Measurements from ENCODE around the gene CHRNA5.
"Not testable (repeated sequence)": the region's sequence is repeated elsewhere in the genome, so short reads cannot be mapped to it uniquely, and the experiment has no call there.

Gene CHRNA5

DNA sequence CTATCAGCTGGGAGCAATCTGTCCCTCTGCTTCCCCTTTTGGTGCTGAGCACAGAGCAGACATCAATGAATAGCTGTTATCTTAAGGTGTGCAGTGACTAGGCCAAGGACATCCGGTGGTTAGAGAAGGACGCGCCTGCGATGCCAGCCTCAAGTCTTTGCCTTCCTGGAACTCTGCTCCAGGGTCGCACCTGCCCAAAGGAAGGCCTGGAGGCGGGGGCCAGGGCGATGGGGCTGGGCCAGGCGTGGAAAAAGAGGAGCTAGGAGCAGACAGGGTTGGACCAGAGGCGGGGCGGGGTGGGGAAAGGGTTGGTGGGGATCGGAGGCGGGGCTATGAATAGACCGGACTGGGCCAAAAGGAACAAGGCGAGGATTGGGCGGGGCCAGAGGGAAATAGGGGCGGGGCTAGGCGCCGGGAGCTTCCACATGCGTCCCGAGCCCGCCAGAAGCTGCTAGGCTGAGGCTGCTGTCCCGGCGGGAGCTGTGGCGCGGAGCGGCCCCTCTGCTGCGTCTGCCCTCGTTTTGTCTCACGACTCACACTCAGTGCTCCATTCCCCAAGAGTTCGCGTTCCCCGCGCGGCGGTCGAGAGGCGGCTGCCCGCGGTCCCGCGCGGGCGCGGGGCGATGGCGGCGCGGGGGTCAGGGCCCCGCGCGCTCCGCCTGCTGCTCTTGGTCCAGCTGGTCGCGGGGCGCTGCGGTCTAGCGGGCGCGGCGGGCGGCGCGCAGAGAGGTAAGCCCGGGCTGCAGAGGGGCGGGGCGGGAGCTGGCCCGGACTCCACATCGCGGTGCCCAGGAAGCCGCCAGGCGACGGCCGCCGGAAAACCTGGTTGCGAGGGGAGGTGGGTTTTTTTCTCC lies at the start of gene CHRNA5:
Gene CHRNA5 (plus strand): TSS at position 424 of the 854 bp plus-strand sequence. CDS start 200 bp downstream, at position 624.
- peak; percentile 36 to 47 for DNase-seq (ENCODE audit: low read depth in 2 of 2)

GRCh38 chr15:78520035-78520434 lies 45.3 kb upstream of the CHRNA5 start:
- not testable (repeated sequence) for DNase-seq (ENCODE audit: low read depth in 2 of 2)

- no peak for DNase-seq (ENCODE audit: low read depth in 2 of 2)
Observed at GRCh38 chr15:78524230-78524629, 41.1 kb upstream of the CHRNA5 start.

DNA sequence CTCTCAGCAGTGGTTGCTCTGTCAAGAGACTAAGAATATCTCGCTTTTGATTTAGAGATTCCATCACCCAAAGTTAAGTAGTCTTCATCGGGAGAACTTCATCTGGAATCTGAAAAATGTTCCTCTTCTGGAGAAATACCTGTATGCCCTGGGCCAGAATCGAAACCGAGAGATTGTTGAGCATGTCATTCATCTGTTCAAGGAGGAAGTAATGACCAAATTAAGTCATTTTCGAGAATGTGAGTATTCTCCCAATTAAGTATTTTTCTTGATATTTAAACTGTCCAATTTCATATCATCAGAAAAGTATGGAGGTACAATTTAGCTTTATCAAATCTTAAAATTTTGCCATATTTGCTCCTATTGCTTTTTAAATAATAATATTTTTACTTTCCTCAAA lies 38.0 kb upstream of the CHRNA5 start:
- DNase-seq (ENCODE audit: low read depth in 2 of 2): no peak

- DNase-seq (ENCODE audit: low read depth in 2 of 2): no peak
Observed at GRCh38 chr15:78533331-78533730, 32.0 kb upstream of the CHRNA5 start.

- DNase-seq (ENCODE audit: low read depth in 2 of 2): no peak
Observed at GRCh38 chr15:78536134-78536533, 29.2 kb upstream of the CHRNA5 start.

DNA sequence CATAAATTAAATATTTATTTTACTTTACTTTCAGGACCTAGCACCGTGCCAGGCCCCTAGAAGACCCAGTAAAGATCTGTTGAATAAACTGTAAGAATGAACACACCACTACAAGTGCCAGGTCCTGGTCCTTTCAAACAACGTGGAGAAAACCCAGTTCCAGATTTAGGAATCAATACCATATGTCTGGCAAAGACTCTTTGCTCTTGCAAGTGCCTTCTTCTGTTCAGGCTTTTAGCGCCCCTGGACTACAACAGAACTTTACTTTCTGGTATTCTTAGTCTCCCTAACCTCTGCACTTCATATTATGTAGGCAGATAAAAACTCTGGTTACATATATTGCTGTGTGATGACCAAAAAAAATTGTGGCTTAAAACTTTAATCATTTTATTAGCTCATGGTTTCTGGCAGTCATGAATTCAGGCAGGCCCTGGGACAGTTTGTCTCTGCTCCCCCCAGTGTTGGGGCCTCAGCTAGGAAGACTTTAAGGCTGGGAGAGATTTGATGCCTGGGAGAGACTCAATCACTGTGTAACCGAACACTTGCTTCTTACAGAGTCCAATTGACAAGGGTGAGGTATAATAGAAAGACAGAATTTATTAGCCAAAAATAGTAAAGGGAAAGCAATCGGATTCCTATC lies 27.9 kb upstream of the CHRNA5 start:
- no peak for DNase-seq (ENCODE audit: low read depth in 2 of 2)

GRCh38 chr15:78538358-78538757 lies 27.0 kb upstream of the CHRNA5 start:
- no peak for DNase-seq (ENCODE audit: low read depth in 2 of 2)

DNA sequence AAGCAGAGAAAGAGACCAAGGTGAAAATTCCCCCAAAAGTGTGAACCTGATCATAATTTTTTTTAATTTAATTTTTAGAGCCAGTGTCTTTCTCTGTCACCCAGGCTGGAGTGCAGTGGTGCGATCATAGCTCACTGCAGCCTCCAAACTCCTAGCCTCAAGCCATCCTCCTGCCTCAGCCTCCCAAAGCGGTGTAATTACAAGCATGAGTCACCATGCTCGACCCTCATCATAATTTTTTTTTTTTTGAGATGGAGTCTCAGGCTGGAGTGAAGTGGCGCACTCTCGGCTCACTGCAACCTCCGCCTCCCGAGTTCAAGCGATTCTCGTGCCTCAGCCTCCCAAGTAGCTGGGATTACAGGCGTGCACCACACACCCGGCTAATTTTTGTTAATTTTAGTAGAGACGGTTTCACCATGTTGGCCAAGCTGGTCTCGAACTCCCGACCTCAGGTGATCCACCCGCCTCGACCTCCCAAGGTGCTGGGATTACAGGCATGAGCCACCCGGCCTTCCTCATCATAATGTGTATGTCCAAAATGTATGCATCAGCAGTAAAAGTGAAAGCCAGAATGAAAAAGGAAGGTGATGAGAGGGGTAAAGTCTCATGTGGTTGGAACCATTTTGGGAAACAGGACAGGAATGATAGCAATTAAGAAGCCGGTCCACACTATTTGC lies 25.7 kb upstream of the CHRNA5 start:
- DNase-seq (ENCODE audit: low read depth in 2 of 2): not testable (repeated sequence)

- DNase-seq (ENCODE audit: low read depth in 2 of 2): peak; percentile 50 to 52
Observed at GRCh38 chr15:78540141-78540870, 25.0 kb upstream of the CHRNA5 start, which contains the start of gene PSMA4. Gene PSMA4 (plus strand): TSS chr15:78540444. CDS start chr15:78541928, 1,484 bp downstream.

- DNase-seq (ENCODE audit: low read depth in 2 of 2): no peak
Observed at GRCh38 chr15:78540871-78541743, 24.2 kb upstream of the CHRNA5 start.

DNA sequence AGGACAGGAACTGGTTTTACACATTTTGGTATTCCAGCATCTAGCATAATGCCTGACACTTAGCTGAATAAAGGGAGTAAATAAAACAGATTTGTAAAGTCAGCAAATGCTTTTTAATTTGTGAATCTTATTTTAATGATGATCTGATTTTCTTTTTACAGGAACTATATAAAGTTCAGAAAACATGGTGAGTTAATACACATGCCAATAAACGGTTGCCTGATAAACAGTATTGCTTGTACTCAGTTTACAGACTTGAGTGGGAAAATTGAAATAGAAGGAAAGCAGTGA lies 23.6 kb upstream of the CHRNA5 start:
- DNase-seq (ENCODE audit: low read depth in 2 of 2): no peak

DNA sequence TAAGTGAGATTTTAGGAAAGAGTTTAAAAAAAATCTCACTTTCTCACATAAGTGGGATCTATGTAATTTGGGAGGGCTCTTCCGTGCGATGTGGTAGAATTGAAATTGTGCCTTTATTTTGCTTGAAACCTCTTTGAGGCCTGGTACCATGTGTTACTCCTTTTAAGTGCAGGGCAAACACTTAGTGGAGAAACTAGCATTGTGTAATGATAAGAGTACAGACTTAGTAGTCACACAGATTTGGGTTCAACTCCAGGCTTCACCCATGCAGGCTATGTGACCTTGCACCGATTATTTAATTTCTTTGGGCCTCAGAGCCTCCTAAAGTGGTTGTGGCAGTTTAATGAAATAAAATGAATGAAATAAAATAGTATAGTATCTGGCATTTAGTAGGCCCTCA lies 22.7 kb upstream of the CHRNA5 start:
- no peak for DNase-seq (ENCODE audit: low read depth in 2 of 2)

- no peak for DNase-seq (ENCODE audit: low read depth in 2 of 2)
Observed at GRCh38 chr15:78550194-78550593, 15.1 kb upstream of the CHRNA5 start.

DNA sequence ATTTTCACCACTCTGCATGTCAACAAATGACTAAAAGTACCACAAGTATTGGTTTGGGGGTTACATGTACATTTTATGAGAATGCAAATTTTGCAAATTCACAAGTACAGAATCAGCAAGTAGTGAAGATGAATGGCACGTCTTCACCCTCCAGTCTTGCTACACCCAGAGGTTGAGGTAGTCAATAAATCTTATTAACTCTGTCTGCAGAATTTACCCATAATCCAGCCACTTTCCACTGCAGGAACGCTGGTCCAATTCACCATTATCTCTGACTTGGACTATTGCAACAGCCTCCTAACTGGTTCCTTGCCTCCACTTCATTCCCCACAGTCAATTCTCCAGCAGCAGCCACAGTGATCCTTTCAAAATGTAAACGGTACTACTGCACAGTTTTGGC lies 14.5 kb upstream of the CHRNA5 start:
- no peak for DNase-seq (ENCODE audit: low read depth in 2 of 2)

GRCh38 chr15:78551902-78552301 lies 13.4 kb upstream of the CHRNA5 start:
- DNase-seq (ENCODE audit: low read depth in 2 of 2): no peak

DNA sequence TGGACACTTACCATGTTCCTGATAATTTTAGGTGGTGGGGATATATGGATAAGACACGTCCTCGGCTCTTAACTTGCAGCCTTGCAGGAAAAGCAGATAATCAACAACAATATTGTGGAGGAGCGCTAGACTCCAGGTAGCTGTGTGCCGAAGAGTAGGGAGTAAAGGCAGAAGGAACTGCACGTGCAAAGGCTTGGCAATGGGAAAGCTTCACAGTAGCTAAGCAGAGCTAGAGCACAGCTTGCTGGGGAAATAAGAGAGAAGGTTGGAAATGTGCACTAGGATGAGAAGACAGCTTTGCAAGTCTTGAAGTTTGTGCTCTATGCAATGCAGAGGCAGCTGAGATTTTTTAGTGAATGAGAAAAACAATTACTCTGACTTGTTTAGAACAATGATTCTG lies 12.7 kb upstream of the CHRNA5 start:
- no peak for DNase-seq (ENCODE audit: low read depth in 2 of 2)

GRCh38 chr15:78560201-78560600 lies 5.1 kb upstream of the CHRNA5 start:
- not testable (repeated sequence) for DNase-seq (ENCODE audit: low read depth in 2 of 2)

DNA sequence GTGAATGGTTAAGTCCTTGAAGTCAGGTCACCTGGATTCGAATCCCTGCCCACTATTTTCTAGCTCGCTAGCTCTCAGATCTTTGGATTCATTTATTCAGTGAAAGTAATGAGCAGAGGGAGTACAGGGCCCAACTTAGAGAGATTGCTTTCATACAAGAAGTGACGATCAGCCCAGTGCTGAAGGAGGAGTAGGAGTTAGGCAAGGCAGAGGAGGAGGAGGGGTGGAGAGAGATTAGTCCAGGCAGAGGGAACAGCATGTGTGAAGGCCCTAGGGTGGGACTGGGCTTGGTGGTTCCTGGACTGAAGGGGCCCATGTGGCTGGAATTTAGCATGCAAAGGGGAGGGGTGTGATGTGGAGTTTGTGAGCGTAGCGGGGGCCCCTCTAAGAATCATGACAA lies 3.8 kb upstream of the CHRNA5 start:
- DNase-seq (ENCODE audit: low read depth in 2 of 2): no peak

DNA sequence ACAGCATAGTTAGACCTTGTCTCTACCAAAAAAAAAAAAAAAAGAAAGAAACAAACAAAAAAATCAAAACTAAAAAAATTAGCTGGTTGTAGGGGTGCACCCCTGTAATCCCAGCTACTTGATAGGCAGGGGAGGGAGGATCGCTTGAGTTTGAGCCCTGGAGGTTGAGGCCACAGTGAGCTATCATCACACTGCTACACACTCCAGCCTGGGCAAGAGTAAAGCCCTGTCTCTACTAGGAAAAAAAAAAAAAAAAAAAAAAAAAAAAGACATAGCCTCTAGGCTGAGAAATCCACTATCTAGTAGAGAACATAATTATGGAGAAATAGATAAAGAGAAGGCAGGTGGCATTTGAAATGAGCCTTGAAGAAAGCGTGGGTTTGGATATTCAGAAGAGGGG lies 2.2 kb upstream of the CHRNA5 start:
- no peak for DNase-seq (ENCODE audit: low read depth in 2 of 2)

- DNase-seq (ENCODE audit: low read depth in 2 of 2): no peak
Observed at GRCh38 chr15:78564743-78565096, 600 bp upstream of the CHRNA5 start.
